T47D (cell line): ENCODE measurements around the gene UEVLD.
"Not testable (repeated sequence)": the region's sequence is repeated elsewhere in the genome, so short reads cannot be mapped to it uniquely, and the experiment has no call there.

Experiments
- DNase-seq, 2 experiments: peaks; one replicate each; pipeline versions ENCODE4 v3.0.0 to v3.0.0-alpha.2; 2011 to 2012; ENCODE audit warnings: low read depth in 1 of 2, low spot score in 1 of 2
- JUND ChIP-seq: IDR thresholded peaks from 2 replicates; pipeline ENCODE4 v1.6.1; 2012; ENCODE audit warnings: low read depth
- in situ Hi-C: cut with HindIII; loops from 2 replicates; pipeline ENCODE4 v1.10.0; 2016; ENCODE audit warnings: low sequenced_read_pairs, low pct_unique_long_range_greater_than_20kb

UEVLD gene

DNA sequence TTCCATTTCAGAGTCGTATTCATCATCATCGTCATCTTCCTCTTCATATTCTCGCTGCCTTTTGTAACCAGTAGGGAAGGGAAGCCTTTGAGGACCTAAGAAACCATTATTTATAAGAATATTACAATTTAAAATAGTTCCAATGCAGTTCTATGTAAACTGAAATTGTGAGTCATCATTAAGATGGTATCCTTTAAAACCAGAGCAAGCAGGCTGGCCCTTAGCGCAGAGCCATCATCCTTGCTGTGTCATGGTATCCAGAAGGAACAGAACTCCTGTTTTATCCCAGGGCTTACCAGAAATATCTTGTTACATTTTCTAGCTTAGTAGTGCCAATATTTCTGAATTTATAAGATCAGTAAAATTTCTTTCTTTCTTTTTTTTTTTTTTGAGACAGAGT, 23.9 kb upstream of the UEVLD start:
- no peak for TF ChIP-seq JUND
- no peak for DNase-seq
- in situ Hi-C loops, result no loop called here

DNA sequence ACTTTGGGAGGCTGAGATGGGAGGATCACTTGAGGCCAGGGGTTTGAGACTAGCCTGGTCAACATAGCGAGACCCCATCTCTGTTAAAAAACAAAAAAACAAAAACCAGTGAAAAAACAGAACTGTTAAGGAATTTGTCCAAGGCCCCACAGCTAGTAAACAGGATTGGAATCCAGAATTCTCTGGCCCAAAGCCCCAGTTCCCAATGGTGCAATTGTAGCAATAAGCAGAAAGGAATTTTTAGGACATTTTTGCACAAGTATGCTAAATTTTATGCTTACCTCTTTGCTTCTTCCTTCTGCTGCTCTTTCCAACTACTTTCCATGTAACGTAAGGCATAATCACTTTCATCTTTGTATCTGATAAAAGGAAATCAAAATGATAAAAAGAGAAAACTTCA, 22.7 kb upstream of the UEVLD start:
- no peak for TF ChIP-seq JUND
- in situ Hi-C loops, result no loop called here
- DNase-seq, result no peak

DNA sequence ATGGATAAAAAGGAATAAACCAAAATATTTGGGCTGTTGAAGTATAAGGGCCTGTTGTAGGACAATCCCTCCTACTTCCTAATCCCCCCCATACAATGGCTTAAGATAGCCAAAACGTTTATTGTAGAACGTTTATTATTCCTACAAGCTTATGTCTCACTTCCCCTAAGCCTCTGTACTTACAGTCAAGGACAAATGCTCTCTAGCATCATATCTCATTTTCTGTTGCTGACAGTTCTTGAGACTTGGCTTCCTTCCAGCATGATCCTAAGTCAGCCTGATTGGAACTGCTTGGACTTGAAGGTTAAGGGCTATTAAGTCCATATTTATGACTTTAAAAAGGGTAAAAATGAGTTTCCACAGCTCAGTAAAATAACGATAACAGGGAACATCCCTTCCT, 19.8 kb upstream of the UEVLD start:
- no peak for DNase-seq
- no peak for TF ChIP-seq JUND
- in situ Hi-C loops, result no loop called here

DNA sequence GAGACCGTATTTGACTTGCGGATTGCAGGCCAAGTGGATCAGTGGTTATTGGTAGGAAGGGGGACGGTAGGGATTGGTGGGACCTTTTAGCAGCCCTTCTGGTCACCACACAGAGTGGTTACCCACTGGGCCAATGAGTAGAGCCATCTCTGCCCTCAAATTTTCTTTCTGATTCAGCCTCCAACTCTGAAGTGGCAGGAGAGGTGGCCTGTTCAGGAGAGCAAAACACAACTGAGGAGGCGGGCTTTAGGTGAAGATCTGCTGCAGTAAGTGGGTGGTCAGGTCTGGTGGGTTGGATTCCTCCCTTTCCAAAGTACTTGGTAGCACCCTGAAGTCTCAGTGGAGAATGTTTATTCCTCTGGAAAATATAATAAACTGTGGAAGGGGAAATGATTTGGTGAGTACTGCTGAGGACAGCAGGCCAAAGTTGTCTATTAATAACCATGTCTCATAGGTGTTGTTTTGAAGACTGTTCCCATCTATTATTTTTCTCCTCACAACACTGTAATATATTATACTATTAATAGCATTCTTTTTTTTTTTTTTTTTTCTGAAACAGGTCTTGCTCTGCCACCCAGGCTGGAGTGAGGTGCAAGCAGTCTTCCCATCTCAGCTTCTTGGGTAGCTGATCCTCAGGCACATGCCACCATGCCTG, 12.5 kb upstream of the UEVLD start:
- no peak for TF ChIP-seq JUND
- in situ Hi-C loops, result no loop called here
- no peak for DNase-seq

DNA sequence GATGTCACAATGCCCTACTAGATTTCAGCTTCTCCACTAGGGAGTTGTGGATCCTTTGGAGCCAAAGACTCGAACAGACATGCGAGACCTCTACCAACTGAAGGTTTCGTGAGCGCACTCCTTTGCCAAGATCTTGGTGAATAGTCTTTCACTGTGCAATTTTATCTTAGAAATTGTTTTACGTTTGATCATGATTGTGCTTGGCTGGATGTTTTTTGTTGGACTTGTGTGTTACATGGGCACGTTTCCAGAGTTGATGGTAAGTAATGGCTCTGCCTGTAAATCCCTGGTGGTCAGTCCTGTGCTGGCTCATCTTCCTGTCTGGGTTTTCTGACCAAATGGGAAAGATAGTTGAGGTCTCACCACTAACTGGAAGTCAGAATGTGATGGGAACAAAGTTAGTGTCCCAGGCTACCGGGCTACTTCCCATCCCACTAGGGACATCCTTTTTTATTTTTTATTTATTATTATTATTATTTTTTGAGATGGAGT, 11.3 kb upstream of the UEVLD start, which contains the start of gene MISFA:
Gene MISFA (plus strand): TSS at position 51 of the 492 bp plus-strand sequence. CDS start 140 bp downstream, at position 191.
- in situ Hi-C loops, result no loop called here
- TF ChIP-seq JUND, result no peak
- no peak for DNase-seq

DNA sequence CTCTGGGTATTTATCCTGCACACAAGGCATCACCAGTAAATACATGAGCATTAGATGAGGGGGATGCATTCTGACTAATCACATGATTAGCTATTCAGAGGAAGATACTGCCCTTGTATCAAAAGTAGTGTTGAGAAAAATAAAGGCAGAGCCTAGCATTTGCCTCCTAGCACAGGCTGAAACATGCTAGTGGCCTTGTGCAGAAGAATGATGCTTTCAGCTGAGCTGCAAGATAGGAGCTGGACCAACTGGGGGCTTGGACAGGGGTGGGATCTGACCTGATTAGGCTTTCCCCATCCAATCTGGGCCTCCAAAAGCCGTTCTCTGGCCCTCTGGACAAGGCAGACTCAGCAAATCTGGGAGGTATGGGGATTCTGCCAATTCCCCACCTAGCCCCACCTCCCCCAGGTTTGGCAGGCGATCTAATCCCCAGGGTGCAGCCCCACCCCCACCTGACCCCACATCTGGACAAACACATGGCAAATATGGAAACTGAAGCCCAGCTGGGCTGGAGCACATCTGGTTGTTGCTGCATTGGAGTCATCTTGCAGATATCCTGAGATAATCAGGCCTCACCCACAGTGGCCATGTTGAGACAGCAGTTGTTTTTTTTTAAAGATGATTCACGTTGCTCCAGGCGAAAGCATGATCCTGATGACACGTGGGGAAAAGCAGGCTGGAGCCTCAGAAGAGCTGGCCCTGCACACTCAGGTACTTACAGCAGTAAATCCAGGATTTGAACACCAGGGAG, 6.6 kb upstream of the UEVLD start:
- no peak for TF ChIP-seq JUND
- in situ Hi-C loops, result no loop called here
- no peak for DNase-seq

DNA sequence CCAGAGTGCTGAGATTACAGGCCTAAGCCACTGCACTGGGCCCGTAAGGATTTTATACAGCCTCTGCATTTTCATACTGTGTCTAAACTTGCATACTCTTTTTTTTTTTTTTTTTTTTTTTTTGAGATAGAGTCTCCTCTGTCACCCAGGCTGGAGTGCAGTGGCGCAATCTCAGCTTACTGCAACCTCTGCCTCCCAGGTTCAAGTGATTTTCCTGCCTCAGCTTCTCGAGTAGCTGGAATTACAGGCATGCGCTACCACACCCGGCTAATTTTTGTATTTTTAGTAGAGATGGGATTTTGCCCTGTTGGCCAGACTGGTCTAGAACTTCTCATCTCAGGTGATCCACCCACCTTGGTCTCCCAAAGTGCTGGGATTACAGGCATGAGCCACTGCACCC, 5.6 kb upstream of the UEVLD start:
- in situ Hi-C loops, DNase-seq: not testable (repeated sequence)

DNA sequence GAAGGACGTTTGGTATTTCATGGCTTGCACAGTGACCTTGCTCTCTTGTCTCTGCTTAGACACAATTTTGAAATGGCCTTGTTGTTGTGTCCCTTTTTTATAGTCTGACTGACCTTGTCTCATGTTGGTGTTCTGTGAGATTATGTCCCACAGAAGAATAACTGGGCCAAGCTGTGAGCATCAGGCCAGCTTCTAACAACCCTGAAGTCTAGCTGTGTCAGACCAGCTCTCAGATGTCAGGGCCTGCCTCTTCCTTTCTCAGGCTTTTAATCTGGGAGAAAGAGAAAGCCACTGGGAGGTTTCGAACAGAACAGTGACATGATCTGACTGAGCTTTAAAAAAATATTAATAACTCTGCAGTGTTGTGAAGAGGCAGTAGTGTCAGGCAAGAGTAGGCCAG, 2.0 kb upstream of the UEVLD start:
- TF ChIP-seq JUND, result no peak
- no peak for DNase-seq
- in situ Hi-C loops, result no loop called here

DNA sequence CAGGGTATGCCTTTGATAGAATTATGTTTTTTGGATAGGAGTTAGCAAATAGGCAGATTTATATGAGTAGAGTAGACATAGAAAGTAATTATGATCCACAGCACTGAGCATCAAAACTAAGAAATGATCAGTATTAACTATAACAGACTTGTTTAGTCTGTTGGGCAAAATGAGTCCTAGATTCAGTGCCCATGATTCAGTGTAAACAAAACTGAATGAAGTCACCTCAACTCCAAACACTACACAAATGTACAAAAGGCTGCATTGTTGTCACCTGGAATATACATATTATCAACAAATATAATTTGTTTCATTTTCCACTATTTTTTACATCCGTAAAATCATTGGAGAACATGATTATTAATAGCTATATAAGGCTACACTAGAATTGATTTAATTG, 6.7 kb downstream of the UEVLD start:
- in situ Hi-C loops, result no loop called here
- TF ChIP-seq JUND, result no peak
- DNase-seq, result no peak

DNA sequence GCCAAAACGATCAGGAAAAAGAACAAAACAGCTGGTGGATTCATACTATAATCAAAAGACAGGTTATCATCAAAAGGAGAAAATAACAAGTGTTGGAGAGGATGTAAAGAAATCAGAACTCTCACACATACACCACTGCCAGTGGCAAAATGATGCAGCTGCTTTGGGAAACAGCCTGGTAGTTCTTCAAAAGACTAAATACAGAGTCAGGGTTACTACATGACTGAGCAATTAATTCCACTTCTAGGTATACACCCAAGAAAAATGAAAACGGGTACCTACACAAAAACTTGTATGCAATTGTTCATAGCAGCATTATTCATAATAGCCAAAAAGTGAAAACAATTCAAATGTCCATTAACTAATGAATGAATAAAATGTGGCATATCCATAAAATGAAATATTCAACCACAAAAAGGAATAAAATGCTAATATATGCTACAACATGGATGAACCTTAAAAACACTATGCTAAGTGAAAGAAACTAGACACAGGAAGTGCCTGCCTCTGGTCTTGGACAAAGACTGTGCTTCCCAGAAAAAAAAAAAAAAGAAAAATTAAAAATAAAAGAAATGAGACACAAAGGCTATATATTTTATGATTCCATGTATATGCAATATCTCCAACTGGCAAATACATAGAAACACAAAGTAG, 8.3 kb downstream of the UEVLD start:
- DNase-seq, result no peak
- TF ChIP-seq JUND, result no peak
- in situ Hi-C loops, result no loop called here

DNA sequence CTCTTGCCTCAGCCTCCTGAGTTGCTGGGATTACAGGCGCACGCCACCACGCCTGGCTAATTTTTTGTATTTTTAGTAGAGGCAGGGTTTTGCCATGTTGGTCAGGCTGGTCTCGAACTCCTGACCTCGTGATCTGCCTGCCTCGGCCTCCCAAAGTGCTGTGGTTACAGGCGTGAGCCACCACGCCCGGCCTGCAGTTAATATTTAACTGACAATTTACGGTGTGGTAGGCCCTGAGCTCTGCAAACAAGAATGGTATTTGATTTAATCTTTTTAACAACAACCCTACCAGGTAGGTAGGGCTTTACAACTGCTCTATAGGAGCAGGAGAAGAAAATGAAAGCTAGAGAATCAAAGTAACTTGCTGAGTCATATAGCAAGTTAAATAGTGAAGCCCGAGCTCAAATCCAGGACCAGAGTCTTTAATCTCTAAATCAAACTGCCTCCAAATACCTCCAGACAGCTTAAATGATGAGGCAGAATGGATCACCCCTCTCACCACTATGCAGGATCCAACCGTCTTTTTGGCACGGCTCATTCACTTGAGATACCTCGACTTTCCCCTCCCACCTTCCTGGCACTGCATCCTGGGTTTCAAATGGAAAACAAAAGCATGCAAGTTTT, 9.4 kb downstream of the UEVLD start:
- peak in 1 of 2 experiments; percentile 91 for DNase-seq
- TF ChIP-seq JUND, result peak; percentile 57; the same call in 1 of the 2 replicates
- in situ Hi-C loops, result no loop called here

DNA sequence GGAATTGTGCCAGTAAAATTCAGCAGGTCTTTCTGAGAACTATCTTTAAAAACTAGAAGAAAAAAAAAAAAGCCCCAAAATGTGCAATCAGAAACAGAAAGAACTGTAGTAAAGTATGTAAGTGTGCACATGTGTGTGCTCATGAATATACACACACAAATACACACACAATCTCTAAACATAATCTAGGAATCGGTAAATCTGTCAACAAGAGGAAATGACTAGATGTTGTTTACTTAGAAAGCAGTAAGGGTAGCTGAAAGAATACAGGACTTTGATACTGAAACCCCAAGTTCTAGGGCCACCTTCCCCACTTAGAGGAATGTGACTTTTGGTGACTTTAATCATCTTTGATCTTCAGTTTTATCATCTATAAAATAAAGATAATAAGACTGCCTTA, 13.2 kb downstream of the UEVLD start:
- peak in 1 of 2 experiments; percentile 16 for DNase-seq
- no peak for TF ChIP-seq JUND
- in situ Hi-C loops, result no loop called here
